CD4-positive, alpha-beta T cell treated with Interleukin-4 for 4 hours (primary cell): ENCODE measurements around the gene TEKT4.
"Not testable (repeated sequence)": the region's sequence is repeated elsewhere in the genome, so short reads cannot be mapped to it uniquely, and the experiment has no call there.

Source experiments
- DNase-seq: peaks from one replicate; pipeline ENCODE4 v3.0.0-alpha.2; 2020

TEKT4 gene

GRCh38 chr2:94871226-94872087 is at the start of gene TEKT4:
Gene TEKT4 (plus strand): TSS chr2:94871430. CDS start chr2:94871580, 150 bp downstream.
- no peak for DNase-seq

- not testable (repeated sequence) for DNase-seq
Observed at GRCh38 chr2:94839224-94839623, 32.0 kb upstream of the TEKT4 start.

- DNase-seq: not testable (repeated sequence)
Observed at GRCh38 chr2:94856856-94857255, 14.4 kb upstream of the TEKT4 start.

GRCh38 chr2:94857367-94858162 is 13.7 kb upstream of the TEKT4 start:
- not testable (repeated sequence) for DNase-seq

- DNase-seq: not testable (repeated sequence)
Observed at GRCh38 chr2:94858163-94858888, 12.9 kb upstream of the TEKT4 start.

GRCh38 chr2:94861308-94862152 is 9.7 kb upstream of the TEKT4 start:
- DNase-seq: no peak

GRCh38 chr2:94862903-94863302 is 8.3 kb upstream of the TEKT4 start:
- DNase-seq: not testable (repeated sequence)

GRCh38 chr2:94869131-94869530 is 2.1 kb upstream of the TEKT4 start:
- DNase-seq: no peak

- no peak for DNase-seq
Observed at GRCh38 chr2:94869552-94870439, 1.4 kb upstream of the TEKT4 start.

- no peak for DNase-seq
Observed at GRCh38 chr2:94870440-94871225, 597 bp upstream of the TEKT4 start.

GRCh38 chr2:94872088-94872618 is 923 bp downstream of the TEKT4 start:
- DNase-seq: no peak

- DNase-seq: no peak
Observed at GRCh38 chr2:94872676-94873361, 1.6 kb downstream of the TEKT4 start.

GRCh38 chr2:94873362-94874276 is 2.4 kb downstream of the TEKT4 start:
- no peak for DNase-seq

- DNase-seq: peak; percentile 34
Observed at GRCh38 chr2:94874277-94874997, 3.2 kb downstream of the TEKT4 start.

GRCh38 chr2:94875064-94875819 is 4.0 kb downstream of the TEKT4 start:
- DNase-seq: no peak

GRCh38 chr2:94875820-94876522 is 4.7 kb downstream of the TEKT4 start:
- no peak for DNase-seq
